ENCODE results near the gene SNAP29.
"Not testable (repeated sequence)": the region's sequence is repeated elsewhere in the genome, so short reads cannot be mapped to it uniquely, and the experiment has no call there.

- TF ChIP-seq, protein P1, sequence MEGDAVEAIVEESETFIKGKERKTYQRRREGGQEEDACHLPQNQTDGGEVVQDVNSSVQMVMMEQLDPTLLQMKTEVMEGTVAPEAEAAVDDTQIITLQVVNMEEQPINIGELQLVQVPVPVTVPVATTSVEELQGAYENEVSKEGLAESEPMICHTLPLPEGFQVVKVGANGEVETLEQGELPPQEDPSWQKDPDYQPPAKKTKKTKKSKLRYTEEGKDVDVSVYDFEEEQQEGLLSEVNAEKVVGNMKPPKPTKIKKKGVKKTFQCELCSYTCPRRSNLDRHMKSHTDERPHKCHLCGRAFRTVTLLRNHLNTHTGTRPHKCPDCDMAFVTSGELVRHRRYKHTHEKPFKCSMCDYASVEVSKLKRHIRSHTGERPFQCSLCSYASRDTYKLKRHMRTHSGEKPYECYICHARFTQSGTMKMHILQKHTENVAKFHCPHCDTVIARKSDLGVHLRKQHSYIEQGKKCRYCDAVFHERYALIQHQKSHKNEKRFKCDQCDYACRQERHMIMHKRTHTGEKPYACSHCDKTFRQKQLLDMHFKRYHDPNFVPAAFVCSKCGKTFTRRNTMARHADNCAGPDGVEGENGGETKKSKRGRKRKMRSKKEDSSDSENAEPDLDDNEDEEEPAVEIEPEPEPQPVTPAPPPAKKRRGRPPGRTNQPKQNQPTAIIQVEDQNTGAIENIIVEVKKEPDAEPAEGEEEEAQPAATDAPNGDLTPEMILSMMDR (IDR thresholded peaks at IDR 0.05), result not testable (repeated sequence)
- TF ChIP-seq POLR2A (IDR thresholded peaks at IDR 0.05), result not testable (repeated sequence)
Measured at GRCh38 chr22:20935049-20935448, 76.2 kb downstream of the SNAP29 start.

All from body of pancreas (tissue), 4 donors.